Measurements from ENCODE around the gene AZI2.

AZI2 gene

DNA sequence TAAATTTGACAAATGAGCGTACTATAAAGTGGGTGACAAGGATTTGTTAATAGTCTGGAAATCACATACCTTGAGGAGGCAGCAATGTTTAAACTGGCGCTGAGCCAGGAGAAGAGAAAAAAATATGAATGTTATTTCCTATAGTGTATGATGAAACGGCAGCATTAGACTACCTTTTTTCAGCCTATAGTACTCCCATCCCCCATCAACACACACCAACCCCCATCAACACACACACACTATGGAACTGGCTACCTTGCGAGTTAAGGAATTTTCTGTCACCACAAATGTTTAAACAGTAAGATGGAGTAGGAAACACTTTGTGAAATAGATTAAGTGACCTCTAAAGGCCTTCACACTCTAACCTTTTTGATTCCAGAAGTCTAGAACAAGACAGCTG, 46.9 kb downstream of the AZI2 start:
- no peaks in the 10 kb centered on the region for H3K4me1 ChIP-seq (ENCODE audit: insufficient read depth, insufficient read length)
- no peak for DNase-seq (ENCODE audit: low read depth, low spot score)
- H3K9ac ChIP-seq (ENCODE audit: insufficient read length, low read depth): no peak overlapping the region
- no peaks in the 10 kb centered on the region for H3K9me3 ChIP-seq (ENCODE audit: insufficient read depth, low read length)
- no peaks in the 10 kb centered on the region for H3K36me3 ChIP-seq (ENCODE audit: insufficient read depth, insufficient read length, low read length)
- H3K27me3 ChIP-seq (ENCODE audit: insufficient read depth, insufficient read length): no peaks in the 10 kb centered on the region
- TF ChIP-seq YY1 (IDR thresholded peaks at IDR 0.05; ENCODE audit: insufficient read depth, insufficient read length): no peak
- H3K4me3 ChIP-seq (ENCODE audit: insufficient read length, low read depth): no peak overlapping the region

DNA sequence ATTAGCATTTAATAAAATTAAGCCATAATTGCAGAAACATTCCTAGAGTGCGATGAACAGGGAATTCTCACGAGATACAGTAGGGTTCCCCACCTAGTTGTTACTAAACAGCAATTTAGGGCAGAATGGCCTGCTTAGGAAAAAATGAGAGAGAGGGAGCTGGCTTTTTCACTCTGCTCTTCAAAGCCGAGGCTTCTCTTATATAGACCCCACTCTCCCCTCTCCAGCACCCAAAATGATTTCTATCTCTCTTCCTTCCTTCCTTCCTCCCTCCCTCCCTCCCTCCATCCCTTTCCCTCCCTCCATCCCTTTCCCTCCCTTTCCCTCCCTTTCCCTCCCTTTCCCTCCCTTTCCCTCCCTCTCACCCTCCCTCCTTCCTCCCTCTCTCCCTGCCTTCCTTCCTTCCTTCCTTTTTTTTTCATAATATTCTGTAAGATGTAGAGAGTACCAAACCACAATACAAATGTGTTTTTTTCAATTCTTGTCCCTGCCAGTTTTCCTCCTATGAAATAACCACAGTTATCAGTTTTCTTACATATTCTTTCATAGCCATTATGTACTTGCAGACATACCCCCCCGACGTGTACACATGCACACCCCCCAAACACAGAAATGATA, 48.2 kb downstream of the AZI2 start:
- TF ChIP-seq YY1 (IDR thresholded peaks at IDR 0.05; ENCODE audit: insufficient read depth, insufficient read length) (no peak), SUZ12 (IDR thresholded peaks at IDR 0.05; ENCODE audit: extremely low read depth, insufficient read depth, insufficient read length) (no peak), ZNF274 (IDR thresholded peaks at IDR 0.05; ENCODE audit: low read depth, low read length) (no peak)
- Histone ChIP-seq H3K36me3 (ENCODE audit: insufficient read depth, insufficient read length, low read length) (no peaks in the 10 kb centered on the region), H3K9me3 (ENCODE audit: insufficient read depth, low read length) (no peaks in the 10 kb centered on the region), H3K27me3 (ENCODE audit: insufficient read depth, insufficient read length) (no peaks in the 10 kb centered on the region), H3K4me1 (ENCODE audit: insufficient read depth, insufficient read length) (no peaks in the 10 kb centered on the region), H3K4me3 (ENCODE audit: insufficient read length, low read depth) (no peak overlapping the region), H3K9ac (ENCODE audit: insufficient read length, low read depth) (no peak overlapping the region)
- DNase-seq (ENCODE audit: low read depth, low spot score): no peak

DNA sequence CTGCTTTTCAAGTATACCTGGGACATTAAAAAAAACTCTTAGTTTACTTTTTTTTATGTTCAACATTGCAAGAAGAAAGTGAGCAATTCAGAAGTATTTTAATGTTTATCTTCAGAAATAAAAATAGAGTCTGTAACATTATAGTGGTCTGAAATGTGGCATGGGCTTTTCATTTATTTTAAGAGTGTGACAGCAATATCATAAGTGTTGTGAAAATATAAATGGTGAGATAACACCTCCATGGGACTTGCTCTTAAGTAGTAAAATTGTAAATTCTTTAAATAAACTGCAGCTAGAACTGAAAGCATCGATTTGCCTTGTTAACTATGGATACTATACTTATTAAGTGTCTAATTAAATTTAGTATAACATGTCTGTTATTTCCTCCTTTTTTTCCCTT, 48.9 kb downstream of the AZI2 start:
- TF ChIP-seq YY1 (IDR thresholded peaks at IDR 0.05; ENCODE audit: insufficient read depth, insufficient read length) (no peak), ZNF274 (IDR thresholded peaks at IDR 0.05; ENCODE audit: low read depth, low read length) (no peak), SUZ12 (IDR thresholded peaks at IDR 0.05; ENCODE audit: extremely low read depth, insufficient read depth, insufficient read length) (no peak)
- no peaks in the 10 kb centered on the region for H3K9me3 ChIP-seq (ENCODE audit: insufficient read depth, low read length)
- H3K4me3 ChIP-seq (ENCODE audit: insufficient read length, low read depth): no peak overlapping the region
- no peaks in the 10 kb centered on the region for H3K4me1 ChIP-seq (ENCODE audit: insufficient read depth, insufficient read length)
- no peak for DNase-seq (ENCODE audit: low read depth, low spot score)
- H3K9ac ChIP-seq (ENCODE audit: insufficient read length, low read depth): no peak overlapping the region
- no peaks in the 10 kb centered on the region for H3K27me3 ChIP-seq (ENCODE audit: insufficient read depth, insufficient read length)
- no peaks in the 10 kb centered on the region for H3K36me3 ChIP-seq (ENCODE audit: insufficient read depth, insufficient read length, low read length)

DNA sequence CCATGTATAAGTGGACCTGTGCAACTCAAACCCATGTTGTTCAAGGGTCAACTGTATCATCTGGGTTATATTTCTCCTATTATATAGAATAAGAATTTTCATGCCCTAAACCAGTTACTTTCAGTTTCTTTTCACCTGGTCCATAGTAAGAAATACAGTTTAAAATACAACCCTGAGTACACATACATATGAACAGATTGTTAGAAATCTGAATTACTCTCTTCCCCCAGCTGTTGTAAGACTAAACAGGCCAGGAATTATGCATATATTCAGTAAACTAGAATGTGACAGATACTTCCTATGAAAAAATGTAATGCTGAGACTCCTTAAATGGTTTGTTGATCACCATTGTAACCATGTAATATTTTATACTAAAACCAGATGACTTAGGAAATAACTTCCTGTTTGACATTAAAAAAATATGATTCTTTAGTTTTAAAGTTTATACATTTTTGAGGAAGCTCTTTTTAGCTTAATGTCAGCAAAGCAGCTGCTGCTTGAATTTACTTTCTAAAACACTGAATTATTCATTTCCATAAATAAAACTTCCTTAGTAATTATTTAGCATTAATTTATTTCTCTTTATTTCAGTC, 52.6 kb downstream of the AZI2 start:
- no peak overlapping the region for H3K4me3 ChIP-seq (ENCODE audit: insufficient read length, low read depth)
- no peaks in the 10 kb centered on the region for H3K4me1 ChIP-seq (ENCODE audit: insufficient read depth, insufficient read length)
- H3K36me3 ChIP-seq (ENCODE audit: insufficient read depth, insufficient read length, low read length): no peaks in the 10 kb centered on the region
- no peak overlapping the region for H3K9ac ChIP-seq (ENCODE audit: insufficient read length, low read depth)
- TF ChIP-seq YY1 (IDR thresholded peaks at IDR 0.05; ENCODE audit: insufficient read depth, insufficient read length) (no peak), ZNF274 (IDR thresholded peaks at IDR 0.05; ENCODE audit: low read depth, low read length) (no peak), SUZ12 (IDR thresholded peaks at IDR 0.05; ENCODE audit: extremely low read depth, insufficient read depth, insufficient read length) (no peak)
- no peak for DNase-seq (ENCODE audit: low read depth, low spot score)
- no peaks in the 10 kb centered on the region for H3K27me3 ChIP-seq (ENCODE audit: insufficient read depth, insufficient read length)
- peaks cover 2% of the 10 kb centered on the region; the same call in 1 of the 2 replicates for H3K9me3 ChIP-seq (ENCODE audit: insufficient read depth, low read length)

DNA sequence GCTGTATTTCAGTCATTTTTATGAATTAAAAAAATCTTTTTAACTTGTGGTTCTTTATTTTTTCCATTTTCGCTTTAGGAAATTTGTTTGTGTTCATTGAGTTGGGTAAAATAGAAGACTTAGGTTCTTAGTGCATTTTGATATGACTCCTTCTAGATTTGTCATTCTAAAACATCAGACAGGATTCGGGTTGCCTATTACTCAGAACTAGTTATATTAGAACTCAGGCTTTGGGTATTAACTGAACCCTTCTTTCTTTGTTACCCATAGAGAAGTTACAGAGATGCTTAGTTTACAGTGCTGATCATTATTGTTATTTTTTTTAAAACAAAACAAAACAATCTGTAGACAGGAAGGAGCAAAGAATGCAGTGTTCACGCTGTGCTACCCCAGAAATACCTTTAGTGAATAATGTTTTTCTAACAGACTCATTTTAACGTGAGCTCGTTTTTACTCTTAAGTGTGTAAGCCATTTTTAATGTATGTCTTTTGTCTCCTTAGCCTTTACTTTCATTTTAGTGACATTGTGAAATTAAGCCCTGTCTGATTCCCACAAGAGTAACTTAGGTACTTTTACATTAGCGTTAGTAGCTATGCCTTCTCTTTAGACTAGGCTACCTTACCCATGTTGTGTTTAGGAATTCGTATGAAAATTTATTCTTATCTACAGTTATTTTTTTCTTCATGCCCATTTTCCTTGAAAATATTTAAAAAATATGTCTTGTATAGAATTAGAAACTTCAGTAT, 53.8 kb downstream of the AZI2 start:
- Histone ChIP-seq H3K4me1 (ENCODE audit: insufficient read depth, insufficient read length) (no peaks in the 10 kb centered on the region), H3K9ac (ENCODE audit: insufficient read length, low read depth) (no peak overlapping the region), H3K4me3 (ENCODE audit: insufficient read length, low read depth) (no peak overlapping the region), H3K27me3 (ENCODE audit: insufficient read depth, insufficient read length) (no peaks in the 10 kb centered on the region), H3K36me3 (ENCODE audit: insufficient read depth, insufficient read length, low read length) (no peaks in the 10 kb centered on the region), H3K9me3 (ENCODE audit: insufficient read depth, low read length) (peaks cover 6% of the 10 kb centered on the region; the same call in 1 of the 2 replicates)
- DNase-seq (ENCODE audit: low read depth, low spot score): no peak
- TF ChIP-seq ZNF274 (IDR thresholded peaks at IDR 0.05; ENCODE audit: low read depth, low read length) (no peak), YY1 (IDR thresholded peaks at IDR 0.05; ENCODE audit: insufficient read depth, insufficient read length) (no peak), SUZ12 (IDR thresholded peaks at IDR 0.05; ENCODE audit: extremely low read depth, insufficient read depth, insufficient read length) (no peak)

DNA sequence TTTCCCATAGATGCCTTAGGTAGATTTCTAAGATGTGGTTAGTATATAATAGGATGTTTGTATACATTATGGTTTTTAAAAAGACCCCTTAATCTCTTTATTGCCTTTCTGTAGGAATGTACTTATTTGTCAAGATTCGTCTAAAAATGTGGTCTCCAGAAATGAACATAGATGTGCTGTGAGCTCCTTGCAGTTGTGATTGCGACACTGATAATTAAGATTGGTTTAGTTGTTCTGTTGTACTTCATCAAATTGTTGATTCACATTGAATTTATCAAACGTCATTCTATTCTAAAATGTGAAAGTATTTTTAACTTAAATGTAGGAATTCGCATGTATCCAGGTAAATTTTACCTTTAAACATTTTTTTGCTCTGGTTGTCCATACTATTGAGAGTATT, 56.0 kb downstream of the AZI2 start:
- DNase-seq (ENCODE audit: low read depth, low spot score): no peak
- Histone ChIP-seq H3K4me1 (ENCODE audit: insufficient read depth, insufficient read length) (no peaks in the 10 kb centered on the region), H3K36me3 (ENCODE audit: insufficient read depth, insufficient read length, low read length) (no peaks in the 10 kb centered on the region), H3K27me3 (ENCODE audit: insufficient read depth, insufficient read length) (no peaks in the 10 kb centered on the region), H3K9ac (ENCODE audit: insufficient read length, low read depth) (no peak overlapping the region), H3K4me3 (ENCODE audit: insufficient read length, low read depth) (no peak overlapping the region), H3K9me3 (ENCODE audit: insufficient read depth, low read length) (peaks cover 6% of the 10 kb centered on the region; the same call in 1 of the 2 replicates)
- TF ChIP-seq SUZ12 (IDR thresholded peaks at IDR 0.05; ENCODE audit: extremely low read depth, insufficient read depth, insufficient read length) (no peak), YY1 (IDR thresholded peaks at IDR 0.05; ENCODE audit: insufficient read depth, insufficient read length) (no peak), ZNF274 (IDR thresholded peaks at IDR 0.05; ENCODE audit: low read depth, low read length) (no peak)

DNA sequence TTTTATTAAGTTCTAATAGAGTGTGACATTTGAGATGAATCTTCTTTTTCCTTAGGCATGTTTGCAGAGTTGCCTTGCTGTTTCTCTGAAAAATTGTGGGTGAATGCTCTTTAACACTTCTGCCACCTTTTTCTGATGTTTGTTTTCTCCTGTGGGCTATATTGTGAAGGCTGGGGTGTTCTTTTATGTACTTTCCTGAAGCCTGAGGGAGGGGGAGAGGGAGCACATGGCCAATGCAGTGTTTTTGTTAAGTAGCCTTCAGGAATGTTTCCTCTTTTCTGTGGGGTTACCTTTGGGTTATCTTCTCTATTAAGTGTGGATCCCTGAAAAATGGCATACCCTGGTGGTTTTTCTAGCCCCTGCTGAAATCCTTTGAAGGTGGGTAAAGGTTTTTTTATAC, 57.0 kb downstream of the AZI2 start:
- Histone ChIP-seq H3K9me3 (ENCODE audit: insufficient read depth, low read length) (peaks cover 6% of the 10 kb centered on the region; the same call in 1 of the 2 replicates), H3K36me3 (ENCODE audit: insufficient read depth, insufficient read length, low read length) (no peaks in the 10 kb centered on the region), H3K4me3 (ENCODE audit: insufficient read length, low read depth) (no peak overlapping the region), H3K4me1 (ENCODE audit: insufficient read depth, insufficient read length) (no peaks in the 10 kb centered on the region), H3K9ac (ENCODE audit: insufficient read length, low read depth) (no peak overlapping the region), H3K27me3 (ENCODE audit: insufficient read depth, insufficient read length) (no peaks in the 10 kb centered on the region)
- TF ChIP-seq SUZ12 (IDR thresholded peaks at IDR 0.05; ENCODE audit: extremely low read depth, insufficient read depth, insufficient read length) (no peak), ZNF274 (IDR thresholded peaks at IDR 0.05; ENCODE audit: low read depth, low read length) (no peak), YY1 (IDR thresholded peaks at IDR 0.05; ENCODE audit: insufficient read depth, insufficient read length) (no peak)
- no peak for DNase-seq (ENCODE audit: low read depth, low spot score)

Data from NT2/D1 (cell line).